HG03457 (cell line): Measurements from ENCODE around the gene SFTPB.

Experiments used
- ATAC-seq: cut with Tn5 transposase; IDR thresholded peaks from one replicate; pipeline ENCODE4 v1.9.1; 2021; ENCODE audit warnings: moderate number of reproducible peaks; ENCODE audit not compliant: unreplicated experiment

The SFTPB gene

DNA sequence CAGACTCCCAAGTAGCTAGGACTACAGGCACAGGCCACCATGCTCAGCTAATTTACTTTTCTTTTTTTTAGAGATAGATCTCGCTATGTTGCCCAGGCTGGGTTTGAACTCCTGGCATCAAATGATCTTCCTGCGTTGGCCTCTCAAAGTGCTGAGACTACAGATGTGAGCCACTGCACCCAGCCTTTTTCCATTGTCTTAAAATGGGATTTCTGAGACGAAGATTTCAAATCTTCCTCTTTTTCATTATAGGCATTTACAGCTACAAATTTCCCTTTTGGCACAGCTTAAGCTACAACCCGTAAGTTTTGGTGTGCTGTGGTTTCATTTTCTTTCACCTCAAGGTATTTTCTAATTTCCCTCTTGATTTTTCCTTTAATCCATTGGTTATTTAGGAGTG is 34.8 kb upstream of the SFTPB start:
- no peak for ATAC-seq

DNA sequence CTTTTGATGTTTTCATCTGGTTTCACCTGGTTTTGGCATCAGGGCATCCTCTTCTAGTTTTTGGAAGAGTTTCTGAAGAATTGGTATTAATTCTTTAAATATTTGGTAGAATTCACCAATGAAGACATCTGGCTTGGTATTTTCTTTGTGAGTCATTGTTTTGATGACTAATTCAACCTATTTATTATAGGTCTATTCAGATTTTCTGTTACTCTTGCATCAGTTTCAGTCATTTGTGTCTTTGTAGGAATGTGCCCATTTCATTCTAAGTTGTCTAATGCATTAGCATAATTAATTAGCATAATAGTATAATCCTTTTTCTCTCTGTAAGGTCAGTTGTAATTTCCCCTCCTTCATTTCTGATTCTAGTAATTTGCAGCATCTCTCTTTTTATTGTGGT is 34.2 kb upstream of the SFTPB start:
- ATAC-seq: no peak

DNA sequence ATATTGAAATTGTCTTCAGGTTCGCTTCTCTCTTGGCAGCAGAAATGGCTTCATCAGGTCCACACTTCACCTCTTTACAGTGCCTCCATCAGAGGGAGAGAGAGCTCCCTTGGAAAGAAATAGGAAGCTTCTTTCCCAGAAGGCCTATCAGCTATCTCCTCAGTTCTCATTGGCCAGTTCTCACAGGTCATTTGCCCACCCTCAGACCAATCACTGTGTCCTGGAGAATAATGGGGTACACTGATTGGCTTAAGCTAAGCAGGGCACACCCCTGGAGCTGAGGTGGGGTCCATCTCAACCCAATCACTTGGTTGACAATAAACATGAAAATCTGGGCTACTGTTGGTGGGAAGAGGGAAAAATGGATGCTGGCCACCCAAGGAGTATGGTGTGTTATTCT is 31.3 kb upstream of the SFTPB start:
- ATAC-seq: no peak

DNA sequence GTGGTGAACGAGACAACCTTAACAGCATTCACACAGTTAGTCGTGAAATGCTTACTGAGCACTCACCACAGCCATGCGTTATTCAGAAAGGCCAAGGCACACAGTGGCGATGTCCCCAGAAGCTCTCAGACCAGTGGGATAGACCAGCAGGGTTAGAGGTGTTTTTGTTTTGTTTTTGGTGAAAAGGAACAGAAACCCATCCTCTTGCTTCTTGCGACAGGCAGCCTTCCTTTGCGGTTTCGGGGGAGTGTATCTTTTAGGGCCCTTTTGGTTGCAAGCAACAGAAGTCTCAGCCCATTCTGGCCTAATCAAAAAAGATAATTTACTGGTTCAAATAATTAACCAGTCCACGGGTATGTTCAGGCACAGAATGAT is 30.9 kb upstream of the SFTPB start:
- no peak for ATAC-seq

DNA sequence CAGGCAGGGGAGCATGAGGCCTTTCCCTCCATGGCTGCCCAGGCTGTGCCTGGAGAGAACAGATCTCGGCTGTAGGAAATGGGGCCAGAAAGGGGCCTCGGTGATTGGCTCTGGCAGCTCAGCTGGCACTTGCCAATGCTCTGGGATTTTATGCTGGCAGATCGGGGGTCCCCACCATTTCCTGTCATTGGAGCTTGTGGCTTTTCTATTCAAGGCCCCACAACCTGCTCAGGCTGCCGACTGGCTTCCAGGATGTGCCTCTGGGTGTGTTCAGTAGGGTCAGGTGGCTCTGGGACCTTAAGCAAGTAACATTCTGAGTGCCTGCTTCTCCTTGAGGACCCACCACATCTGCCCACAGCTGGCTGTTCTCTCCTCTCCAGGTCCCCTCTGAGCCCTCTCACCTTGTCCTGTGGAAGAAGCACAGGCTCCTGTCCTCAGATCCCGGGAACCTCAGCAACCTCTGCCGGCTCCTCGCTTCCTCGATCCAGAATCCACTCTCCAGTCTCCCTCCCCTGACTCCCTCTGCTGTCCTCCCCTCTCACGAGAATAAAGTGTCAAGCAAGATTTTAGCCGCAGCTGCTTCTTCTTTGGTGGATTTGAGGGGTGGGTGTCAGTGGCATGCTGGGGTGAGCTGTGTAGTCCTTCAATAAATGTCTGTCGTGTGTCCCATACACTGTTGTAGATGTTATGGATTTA is 30.3 kb upstream of the SFTPB start:
- ATAC-seq: no peak

DNA sequence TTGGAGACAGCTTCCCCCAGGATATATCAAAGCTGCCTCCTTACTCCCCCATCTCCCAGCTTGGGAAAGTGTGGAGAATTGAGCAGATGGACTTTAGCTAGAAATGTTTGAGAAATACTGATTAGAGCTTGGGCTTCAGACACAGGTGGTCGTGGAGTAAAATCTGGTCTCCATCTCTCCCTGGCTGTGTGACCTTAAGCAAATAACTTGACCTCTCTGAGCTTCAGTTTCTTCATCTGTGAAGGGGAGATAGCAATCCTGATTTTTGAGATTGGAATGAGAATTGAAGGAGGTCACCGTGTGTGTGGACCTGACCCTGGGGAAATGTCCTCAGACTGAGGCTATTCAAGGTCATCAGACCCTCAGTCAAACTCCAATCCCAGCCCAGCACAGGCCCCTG is 29.7 kb upstream of the SFTPB start:
- ATAC-seq: no peak

DNA sequence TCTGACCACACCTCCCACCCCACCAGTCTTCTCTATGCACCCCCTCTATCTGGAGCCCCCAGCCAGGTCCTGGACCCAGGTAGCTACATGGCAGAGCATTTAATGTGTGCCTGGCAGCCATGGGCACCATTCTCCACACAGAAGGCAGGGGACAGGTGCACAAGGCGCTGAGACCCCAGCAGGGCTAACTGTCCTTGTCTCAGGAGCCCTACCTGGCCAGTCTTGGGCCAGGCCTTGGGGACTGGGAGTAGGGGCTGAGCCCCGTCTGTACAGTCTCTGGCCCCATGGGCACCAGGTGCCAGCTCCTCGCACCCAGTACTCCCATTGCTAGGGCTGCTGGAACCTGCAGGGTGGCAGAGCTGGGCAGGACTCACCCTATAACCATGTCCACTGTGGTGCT is 29.1 kb upstream of the SFTPB start:
- no peak for ATAC-seq

DNA sequence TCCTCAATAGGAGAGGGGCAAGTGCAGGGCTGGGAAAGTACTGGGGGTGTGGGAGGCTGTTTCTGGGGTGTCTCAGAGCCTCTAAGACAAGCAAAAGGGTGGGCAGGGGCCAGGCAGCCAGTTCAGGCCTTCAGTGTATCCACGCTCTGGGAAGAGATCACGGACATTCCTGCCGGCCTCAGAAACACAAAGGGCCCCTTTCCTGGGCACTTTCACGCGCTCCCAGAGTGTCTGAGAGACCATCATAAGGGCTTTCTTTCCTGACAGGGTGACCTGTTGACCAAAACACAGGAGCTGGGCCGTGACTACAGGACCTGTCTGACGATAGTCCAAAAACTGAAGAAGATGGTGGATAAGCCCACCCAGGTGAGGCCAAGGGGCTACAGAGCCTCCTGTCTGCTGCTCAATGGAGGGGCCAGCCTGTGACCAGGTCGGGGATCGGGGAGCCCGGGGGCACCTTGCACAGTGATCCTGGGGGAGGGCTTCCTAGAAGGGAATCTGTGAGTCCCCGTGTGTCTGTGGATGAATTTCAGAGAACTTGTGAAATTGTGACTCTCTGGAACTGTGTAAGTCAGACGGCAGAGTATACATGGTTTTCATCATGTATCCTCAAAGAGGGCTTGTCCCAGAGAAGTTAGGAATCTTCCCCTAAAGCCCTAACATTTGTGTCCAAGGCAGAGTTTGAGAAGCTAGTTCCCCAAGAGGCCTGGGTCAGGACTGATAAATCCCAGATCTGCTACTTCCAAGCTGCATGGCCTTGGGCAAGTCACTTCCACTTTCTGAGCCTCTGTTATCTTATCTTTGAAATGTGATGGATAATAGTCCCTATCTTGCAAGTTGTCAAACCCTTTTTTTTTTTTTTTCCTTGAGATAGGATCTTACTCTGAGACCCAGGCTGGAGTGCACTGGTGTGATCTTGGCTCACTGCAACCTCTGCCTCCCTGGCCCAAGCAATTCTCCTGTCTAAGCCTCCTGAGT is 28.0 kb upstream of the SFTPB start:
- no peak for ATAC-seq

DNA sequence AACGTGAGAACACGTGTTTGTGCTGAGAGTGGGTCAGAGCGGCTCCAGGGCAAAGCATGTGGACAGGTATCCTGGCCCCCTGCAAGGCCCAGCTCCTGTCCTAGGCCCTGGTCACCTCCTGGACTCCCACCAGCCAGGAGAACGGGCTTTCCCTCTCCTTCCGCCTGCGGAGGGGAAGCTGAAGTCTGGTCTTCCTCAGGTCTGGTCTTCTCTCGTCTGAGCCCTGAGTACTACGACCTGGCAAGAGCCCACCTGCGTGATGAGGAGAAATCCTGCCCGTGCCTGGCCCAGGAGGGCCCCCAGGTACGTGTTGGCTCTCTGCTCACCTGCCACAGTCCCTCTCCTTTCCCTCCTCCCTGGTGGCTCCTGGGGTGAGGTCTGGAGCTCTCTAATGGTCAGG is 27.1 kb upstream of the SFTPB start:
- ATAC-seq: no peak

DNA sequence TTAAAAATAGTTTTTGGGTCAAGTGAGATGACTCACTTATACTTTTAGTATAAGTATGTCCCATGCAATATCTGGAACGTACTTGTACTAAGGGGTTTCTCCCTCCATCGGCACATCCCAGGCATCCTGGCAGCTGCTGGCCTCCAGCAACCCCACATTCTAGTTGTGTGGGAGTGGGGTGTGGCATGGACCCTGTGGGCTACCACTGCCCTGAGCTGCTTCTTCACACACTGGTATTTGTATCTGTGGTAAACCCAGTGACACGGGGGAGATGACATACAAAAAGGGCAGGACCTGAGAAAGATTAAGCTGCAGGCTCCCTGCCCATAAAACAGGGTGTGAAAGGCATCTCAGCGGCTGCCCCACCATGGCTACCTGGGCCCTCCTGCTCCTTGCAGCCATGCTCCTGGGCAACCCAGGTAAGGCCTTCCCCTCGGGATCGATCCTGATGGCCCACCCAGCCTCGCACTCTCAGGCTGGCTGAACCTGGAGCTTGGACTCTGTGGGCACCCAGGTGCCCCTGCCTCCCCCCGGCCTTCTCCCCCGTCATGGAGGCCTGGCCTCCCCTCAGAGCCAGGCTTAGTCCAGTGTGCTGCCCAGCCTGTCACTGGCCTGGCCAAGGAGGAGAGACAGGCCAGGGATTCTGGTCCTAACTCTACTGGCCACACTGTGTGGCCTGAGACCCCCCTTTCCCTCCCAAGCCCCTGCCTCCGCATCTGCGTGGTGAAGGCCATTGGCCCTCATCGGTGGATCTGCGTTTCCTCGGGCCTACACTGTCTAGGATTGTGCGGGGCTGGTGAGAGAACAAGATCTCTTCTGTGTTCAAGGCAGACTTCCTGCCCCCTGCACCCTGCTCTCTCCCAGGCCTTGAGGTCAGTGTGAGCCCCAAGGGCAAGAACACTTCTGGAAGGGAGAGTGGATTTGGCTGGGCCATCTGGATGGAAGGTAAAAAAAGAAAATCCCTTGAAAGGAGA is 26.3 kb upstream of the SFTPB start, which contains the start of gene GNLY:
TSS of gene GNLY (plus strand) at position 307 of the 974 bp plus-strand sequence. CDS start at position 368, 61 bp downstream.
- ATAC-seq: no peak

DNA sequence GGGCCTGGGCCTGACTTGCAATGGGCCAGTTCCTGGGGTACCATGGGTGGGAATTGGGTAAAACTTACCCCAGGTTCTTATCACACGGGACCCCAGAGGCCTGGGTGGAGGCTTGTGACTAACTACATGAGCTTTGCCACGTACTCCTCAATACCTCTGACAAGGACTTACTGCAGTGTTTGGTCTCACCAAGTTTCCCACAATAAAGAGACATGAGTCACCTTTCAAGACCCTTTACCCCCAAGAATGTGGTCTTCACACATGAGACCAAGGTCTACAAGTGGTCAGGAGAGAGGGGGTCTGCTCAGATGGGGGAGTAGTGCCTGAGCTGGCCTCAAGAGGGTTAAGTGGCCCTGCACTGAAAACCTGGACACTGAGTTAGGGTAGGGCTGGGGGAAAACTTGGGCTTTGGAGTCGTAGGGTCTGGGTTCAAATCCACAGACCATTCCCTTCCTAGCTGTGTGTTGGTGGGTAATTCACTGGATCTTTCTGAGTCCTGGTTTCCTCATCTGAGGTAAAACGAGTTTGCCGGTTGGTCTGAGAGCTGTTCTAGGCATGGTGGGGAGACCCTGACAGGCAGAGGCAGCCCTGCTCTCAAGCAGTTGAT is 24.1 kb upstream of the SFTPB start:
- ATAC-seq: no peak

DNA sequence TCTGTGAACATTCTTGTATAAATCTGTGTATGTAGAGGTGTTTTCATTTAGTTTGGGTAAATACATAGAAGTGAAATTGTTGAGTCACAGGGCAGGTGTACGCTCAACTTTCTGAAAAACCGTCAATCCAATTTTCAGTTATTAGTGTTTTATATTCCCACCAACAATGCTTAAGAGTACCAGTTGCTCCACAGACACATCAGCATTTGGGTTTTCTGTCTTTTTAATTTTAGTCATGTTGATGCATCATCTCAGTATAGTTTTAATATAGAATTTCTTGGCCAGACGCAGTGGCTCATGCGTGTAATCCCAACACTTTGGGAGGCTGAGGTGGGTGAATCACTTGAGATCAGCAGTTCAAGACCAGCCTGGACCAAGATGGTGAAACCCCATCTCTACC is 22.9 kb upstream of the SFTPB start:
- no peak for ATAC-seq

DNA sequence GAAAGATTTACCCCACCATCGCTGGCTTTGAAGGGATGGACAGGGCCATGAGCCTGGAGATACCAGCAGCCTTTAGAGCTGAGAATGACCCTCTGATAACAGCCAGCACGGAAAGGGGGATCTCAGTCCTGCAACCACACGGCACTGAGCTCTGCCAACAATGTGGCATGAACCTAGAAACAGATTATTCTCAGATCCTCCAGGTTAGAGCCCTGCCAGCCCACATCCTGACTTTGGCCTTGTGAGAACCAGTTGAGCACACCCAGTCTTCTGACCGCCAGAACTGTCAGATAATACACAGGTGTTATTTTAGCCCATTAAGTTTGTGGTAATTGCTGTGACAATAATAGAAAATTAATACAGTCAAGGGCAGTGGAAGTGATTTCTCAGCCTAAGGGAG is 16.8 kb upstream of the SFTPB start:
- no peak for ATAC-seq

DNA sequence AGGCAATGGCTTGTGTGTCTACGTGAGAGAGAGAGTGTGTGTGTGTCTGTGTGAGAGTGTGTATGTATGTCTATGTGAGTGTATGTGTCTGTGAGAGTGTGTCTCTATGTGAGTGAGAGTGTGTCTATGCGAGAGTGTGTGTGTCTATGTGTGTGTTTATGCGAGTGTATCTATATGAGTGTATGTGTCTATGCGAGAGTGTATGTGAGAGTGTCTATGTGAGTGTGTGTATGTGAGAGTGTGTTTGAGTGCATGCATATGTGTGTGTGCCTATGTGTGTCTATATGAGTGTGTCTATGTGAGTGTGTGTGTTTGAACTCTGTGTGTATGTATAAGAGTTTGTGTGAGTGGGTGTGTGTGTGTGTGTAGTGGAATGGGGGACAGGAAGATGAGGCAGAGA is 16.4 kb upstream of the SFTPB start:
- no peak for ATAC-seq

DNA sequence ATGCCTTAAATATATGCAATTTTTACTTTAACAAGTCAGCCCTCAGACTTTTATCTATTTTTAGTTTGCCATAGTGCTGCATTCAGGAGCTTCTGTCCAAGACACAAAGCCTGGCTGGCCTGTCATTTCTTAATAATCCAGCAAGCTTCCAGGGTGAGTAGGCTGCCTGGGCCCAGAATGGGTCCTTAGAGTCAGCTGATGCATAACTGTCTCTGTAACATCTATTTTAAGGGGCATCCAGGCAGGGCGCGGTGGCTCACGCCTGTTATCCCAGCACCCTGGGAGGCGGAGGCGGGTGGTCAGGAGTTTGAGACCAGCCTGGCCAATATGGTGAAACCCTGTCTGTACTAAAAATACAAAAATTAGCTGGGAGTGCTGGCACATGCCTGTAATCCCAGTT is 14.4 kb upstream of the SFTPB start:
- no peak for ATAC-seq

DNA sequence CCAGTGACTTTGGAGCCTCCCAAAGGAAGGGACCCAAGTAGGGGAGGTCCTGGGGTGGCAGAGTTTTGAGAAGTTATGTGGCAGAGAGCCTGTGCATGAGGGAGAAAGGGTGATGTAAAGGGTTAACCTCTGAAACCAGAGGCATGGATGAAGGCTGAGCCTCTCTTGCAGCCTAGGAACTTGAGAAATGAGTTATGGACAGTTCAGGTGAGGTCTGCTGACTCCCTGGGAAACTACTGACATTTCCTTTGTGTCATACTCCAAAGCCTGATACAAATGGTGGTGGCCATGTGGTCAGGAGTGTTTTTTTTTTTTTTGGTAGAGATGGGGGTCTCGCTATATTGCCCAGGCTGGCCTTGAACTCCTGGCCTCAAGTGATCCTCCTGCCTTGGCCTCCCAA is 13.8 kb upstream of the SFTPB start:
- no peak for ATAC-seq

DNA sequence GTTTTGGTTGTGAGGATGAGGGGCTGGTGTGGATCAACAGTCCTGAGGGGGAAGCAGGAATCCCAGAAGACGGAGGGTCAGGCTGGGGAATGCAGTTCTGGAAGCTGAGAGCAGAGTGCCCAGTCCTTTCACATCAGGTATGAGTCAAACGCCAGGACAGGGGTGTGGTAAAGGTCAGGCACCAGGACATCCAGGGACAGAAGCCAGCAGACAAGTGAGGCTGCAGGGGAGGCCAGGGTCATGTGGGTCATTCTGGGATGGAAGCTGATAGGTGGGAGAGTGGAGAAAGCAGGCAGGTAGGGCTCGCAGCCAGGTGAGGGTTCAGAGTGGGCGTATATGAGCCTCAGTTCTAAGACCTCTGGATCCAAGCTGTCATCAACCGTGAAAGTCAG is 13.4 kb upstream of the SFTPB start:
- ATAC-seq: no peak

DNA sequence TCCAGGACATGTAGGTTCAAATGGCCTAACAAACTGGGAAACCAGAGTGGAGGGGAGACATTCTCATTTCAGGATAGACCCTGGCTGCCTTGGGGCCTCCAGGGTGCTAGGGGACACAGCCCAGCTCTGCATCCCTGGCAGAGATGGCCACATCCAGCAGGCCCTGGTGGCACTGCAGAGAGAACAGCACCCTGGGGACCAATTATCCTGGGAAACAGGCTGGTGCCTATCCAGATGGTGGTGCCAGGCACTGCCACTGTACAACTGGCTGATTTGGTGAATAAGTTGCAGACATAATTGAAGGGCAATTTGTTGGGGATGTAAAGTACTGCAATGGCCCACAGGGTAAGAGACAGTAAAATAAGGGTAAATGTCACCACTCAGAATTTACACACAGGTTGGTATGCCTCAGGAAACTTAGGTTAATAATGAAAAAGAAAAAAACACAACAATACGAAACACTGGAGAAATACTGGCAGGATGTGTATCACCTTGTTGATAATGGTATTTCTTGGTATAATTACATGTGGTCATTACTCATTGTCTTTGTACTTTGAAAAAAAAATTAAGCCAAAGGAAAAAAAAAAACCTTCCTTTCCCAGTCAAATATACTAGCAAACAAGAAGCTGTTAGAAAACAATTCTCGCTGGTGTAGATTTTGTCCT is 12.8 kb upstream of the SFTPB start:
- ATAC-seq: no peak

DNA sequence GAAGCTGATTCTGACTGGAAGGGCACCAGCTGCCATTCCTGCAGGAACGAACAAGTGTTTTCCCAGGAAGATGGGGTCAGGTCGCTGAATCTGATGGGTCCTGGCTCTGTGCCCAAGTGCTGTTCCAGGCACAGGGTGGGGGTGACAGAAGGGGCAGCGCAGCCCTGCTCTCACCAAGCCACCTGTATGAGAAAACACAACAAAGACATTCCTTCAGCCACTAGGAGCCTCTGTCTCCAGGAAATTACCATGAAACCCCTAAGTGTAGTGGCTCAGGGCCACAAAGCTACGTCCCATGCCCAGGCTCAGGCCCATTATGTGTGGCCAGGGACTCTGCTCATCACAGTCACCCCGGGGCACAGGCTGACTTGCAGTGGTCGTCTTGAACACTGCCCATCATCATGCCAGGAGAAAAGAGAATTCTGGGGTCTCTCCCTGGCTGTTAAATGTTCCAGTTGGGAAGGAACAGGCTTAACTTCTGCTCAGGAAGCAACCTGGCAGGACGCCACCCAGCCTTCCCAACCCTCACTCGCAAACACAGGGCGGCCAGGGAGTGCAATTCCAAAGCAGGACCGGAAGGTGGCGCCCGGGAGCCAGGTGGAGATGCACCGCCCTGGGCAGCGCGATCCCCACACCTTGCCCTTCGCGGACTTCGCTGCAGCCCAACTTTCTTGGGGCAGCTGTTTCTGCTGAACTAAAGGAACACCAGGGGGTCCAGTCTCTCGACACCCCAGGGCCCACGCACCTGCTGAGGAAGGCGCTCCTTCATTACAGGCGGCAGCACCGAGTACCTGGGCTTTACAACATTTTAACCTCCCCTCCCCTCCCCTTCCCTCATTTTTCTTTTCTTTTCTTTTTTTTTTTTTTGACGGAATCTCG is 11.0 kb upstream of the SFTPB start:
- no peak for ATAC-seq
